ENCODE measurements around the gene ASB5. TPM values are rescaled to one million over a fixed set of nuclear protein-coding genes. Genes with fewer than 3 reads are reported as not detected.

Gene ASB5
- total RNA-seq, 1 experiment from 2014 or later = not detected

DNA sequence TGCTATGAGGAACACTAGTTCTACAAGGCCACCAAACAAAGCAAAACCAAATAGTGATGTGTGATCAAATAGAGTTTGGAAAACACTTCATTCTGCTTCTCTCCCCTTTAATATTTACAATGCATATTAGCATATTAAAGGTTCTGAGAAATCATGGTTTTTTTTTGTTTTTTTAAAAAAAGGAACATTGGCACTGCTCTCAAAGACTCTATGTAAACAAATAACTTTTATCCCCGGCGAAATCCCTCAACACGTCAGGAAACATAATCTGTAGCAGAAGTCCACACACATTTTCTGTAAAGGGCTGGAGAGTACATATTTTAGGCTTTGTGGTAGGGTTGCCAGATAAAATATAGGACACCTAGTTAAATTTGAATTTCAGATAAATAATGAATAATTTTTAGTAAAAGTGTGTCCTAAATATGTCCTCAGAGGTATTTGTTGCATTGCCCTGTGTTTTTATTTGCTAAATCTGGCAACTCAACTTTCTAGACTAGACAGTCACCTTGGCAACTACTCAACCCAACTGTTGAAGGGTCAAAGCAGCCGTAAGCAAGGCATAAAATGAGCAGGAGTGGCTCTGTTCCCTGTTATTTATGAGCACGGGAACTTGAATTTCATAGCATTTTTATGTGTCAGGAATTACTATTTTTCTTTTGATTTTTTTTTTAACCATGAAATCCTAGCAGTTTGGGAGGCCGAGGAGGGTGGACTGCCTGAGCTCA, 82.2 kb downstream of the ASB5 start (continued):
- TF ChIP-seq, protein P1, sequence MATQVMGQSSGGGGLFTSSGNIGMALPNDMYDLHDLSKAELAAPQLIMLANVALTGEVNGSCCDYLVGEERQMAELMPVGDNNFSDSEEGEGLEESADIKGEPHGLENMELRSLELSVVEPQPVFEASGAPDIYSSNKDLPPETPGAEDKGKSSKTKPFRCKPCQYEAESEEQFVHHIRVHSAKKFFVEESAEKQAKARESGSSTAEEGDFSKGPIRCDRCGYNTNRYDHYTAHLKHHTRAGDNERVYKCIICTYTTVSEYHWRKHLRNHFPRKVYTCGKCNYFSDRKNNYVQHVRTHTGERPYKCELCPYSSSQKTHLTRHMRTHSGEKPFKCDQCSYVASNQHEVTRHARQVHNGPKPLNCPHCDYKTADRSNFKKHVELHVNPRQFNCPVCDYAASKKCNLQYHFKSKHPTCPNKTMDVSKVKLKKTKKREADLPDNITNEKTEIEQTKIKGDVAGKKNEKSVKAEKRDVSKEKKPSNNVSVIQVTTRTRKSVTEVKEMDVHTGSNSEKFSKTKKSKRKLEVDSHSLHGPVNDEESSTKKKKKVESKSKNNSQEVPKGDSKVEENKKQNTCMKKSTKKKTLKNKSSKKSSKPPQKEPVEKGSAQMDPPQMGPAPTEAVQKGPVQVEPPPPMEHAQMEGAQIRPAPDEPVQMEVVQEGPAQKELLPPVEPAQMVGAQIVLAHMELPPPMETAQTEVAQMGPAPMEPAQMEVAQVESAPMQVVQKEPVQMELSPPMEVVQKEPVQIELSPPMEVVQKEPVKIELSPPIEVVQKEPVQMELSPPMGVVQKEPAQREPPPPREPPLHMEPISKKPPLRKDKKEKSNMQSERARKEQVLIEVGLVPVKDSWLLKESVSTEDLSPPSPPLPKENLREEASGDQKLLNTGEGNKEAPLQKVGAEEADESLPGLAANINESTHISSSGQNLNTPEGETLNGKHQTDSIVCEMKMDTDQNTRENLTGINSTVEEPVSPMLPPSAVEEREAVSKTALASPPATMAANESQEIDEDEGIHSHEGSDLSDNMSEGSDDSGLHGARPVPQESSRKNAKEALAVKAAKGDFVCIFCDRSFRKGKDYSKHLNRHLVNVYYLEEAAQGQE (IDR thresholded peaks at IDR 0.05; ENCODE audit: low read depth) = no peak
- TF ChIP-seq EZH2phosphoT487 (IDR thresholded peaks at IDR 0.05; ENCODE audit: borderline replicate concordance) (no peak), SRF (IDR thresholded peaks at IDR 0.05; ENCODE audit: low read depth) (no peak), EGR1 (IDR thresholded peaks at IDR 0.05; ENCODE audit: low read depth) (no peak), SIN3A (IDR thresholded peaks at IDR 0.05; ENCODE audit: low read depth) (no peak), ZNF274 (IDR thresholded peaks at IDR 0.05; ENCODE audit: low read depth, low read length) (no peak), FOSL1 (IDR thresholded peaks at IDR 0.05; ENCODE audit: low read depth) (no peak), TCF7L2 (IDR thresholded peaks at IDR 0.05; ENCODE audit: borderline replicate concordance, extremely low read depth, insufficient read depth, insufficient read length) (no peak)
- TF ChIP-seq, protein P2, sequence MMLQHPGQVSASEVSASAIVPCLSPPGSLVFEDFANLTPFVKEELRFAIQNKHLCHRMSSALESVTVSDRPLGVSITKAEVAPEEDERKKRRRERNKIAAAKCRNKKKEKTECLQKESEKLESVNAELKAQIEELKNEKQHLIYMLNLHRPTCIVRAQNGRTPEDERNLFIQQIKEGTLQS (IDR thresholded peaks at IDR 0.05) = no peak

DNA sequence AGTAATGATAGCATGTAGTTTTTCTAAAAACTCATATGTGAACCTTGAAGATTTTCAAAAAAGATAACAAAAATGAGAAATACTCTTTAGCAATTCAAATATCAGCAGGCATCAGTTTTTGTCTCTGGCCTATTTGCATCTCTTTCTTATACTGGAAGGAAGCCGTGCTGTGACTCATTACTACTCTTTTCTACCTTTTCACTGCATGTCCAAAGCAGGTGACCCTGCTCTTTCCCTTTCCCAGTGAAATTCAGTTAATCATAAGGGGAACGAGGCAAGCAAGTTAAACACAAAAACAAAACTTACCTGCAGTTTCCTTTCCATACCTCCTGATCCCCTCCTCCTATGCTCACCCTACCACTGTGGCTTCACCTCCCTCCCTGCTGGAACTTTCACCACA, 83.0 kb downstream of the ASB5 start:
- ChIA-PET RAD21 (ENCODE audit: low non-redundant PET in 1 of 2, low total read pairs in 2 of 2, uncharacterized antibody in 2 of 2, unreplicated experiment in 2 of 2) (no interaction called here), POLR2A (no interaction called here), CTCF (no interaction called here)
- no peak overlapping the region for H3K27ac ChIP-seq (ENCODE audit: low read depth, low read length)
- H3K9me3 ChIP-seq (ENCODE audit: control insufficient read depth in 1 of 2, insufficient read depth in 1 of 2, low read depth in 1 of 2, low read length in 2 of 2) = no peaks in the 10 kb centered on the region
- H3K36me3 ChIP-seq (ENCODE audit: control insufficient read depth in 1 of 2, insufficient read depth in 2 of 2, low read length in 2 of 2) = no peaks in the 10 kb centered on the region
- intact Hi-C loops (cut with micrococcal nuclease) = no loop called here
- peak overlapping the region; percentile 77 for H2AFZ ChIP-seq (ENCODE audit: low read depth, low read length, poor library complexity, severe bottlenecking)
- peaks cover 0 to 19% of the 10 kb centered on the region in 2 experiments; a peak in 2 of 4 replicates for H3K4me1 ChIP-seq (ENCODE audit: control insufficient read depth in 1 of 2, insufficient read depth in 2 of 2, low read length in 2 of 2)
- H4K20me1 ChIP-seq (ENCODE audit: insufficient read depth) = no peaks in the 10 kb centered on the region
- BruUV-seq (replicated peaks) = no TSS peak
- H3K9me2 ChIP-seq (ENCODE audit: insufficient read depth) = no peaks in the 10 kb centered on the region
- ATAC-seq (no peak), DNase-seq (ENCODE audit: low read depth, low spot score) (no peak)
- H3K4me2 ChIP-seq (ENCODE audit: low read length) = no peak overlapping the region
- H3K4me3 ChIP-seq (replicated peaks in 1 of 2; ENCODE audit: low read depth in 1 of 2, low read length in 2 of 2) = no peak overlapping the region
- no peak overlapping the region for H3K9ac ChIP-seq (ENCODE audit: low read length)
- no peaks in the 10 kb centered on the region for H3K27me3 ChIP-seq (ENCODE audit: insufficient read depth, low read length)
- no peaks in the 10 kb centered on the region for H3K79me2 ChIP-seq (ENCODE audit: insufficient read depth, low read length)
- no peak for TF ChIP-seq TCF7L2 (IDR thresholded peaks at IDR 0.05; ENCODE audit: borderline replicate concordance, extremely low read depth, insufficient read depth, insufficient read length)
- no peak for TF ChIP-seq JUND (IDR thresholded peaks at IDR 0.05)
- no peak for TF ChIP-seq YY1 (IDR thresholded peaks at IDR 0.05; ENCODE audit: extremely low read depth, insufficient replicate concordance, low read depth, low read length)
- TF ChIP-seq, protein P3, sequence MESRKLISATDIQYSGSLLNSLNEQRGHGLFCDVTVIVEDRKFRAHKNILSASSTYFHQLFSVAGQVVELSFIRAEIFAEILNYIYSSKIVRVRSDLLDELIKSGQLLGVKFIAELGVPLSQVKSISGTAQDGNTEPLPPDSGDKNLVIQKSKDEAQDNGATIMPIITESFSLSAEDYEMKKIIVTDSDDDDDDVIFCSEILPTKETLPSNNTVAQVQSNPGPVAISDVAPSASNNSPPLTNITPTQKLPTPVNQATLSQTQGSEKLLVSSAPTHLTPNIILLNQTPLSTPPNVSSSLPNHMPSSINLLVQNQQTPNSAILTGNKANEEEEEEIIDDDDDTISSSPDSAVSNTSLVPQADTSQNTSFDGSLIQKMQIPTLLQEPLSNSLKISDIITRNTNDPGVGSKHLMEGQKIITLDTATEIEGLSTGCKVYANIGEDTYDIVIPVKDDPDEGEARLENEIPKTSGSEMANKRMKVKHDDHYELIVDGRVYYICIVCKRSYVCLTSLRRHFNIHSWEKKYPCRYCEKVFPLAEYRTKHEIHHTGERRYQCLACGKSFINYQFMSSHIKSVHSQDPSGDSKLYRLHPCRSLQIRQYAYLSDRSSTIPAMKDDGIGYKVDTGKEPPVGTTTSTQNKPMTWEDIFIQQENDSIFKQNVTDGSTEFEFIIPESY (IDR thresholded peaks at IDR 0.05; ENCODE audit: extremely low read depth, insufficient replicate concordance, low read length) = no peak
- TF ChIP-seq ELF1 (IDR thresholded peaks at IDR 0.05; ENCODE audit: borderline replicate concordance, low read depth) = no peak
- TF ChIP-seq EGR1 (IDR thresholded peaks at IDR 0.05; ENCODE audit: low read depth) = no peak
- no peak for TF ChIP-seq SIN3A (IDR thresholded peaks at IDR 0.05; ENCODE audit: low read depth)
- TF ChIP-seq POLR2AphosphoS5 (IDR thresholded peaks at IDR 0.05; ENCODE audit: low read depth, low read length) = no peak
- TF ChIP-seq SRF (IDR thresholded peaks at IDR 0.05; ENCODE audit: low read depth) = no peak
- TF ChIP-seq ZNF274 (IDR thresholded peaks at IDR 0.05; ENCODE audit: low read depth, low read length) = no peak
